HG03439 (cell line): ENCODE results near the gene ITLN1.
"Not testable (repeated sequence)": the region's sequence is repeated elsewhere in the genome, so short reads cannot be mapped to it uniquely, and the experiment has no call there.

Source experiments
- ATAC-seq: cut with Tn5 transposase; IDR thresholded peaks from one replicate; pipeline ENCODE4 v1.9.1; 2021; ENCODE audit warnings: mild to moderate bottlenecking, moderate library complexity; ENCODE audit not compliant: unreplicated experiment

The ITLN1 gene

GRCh38 chr1:160885042-160885441 lies at the start of gene ITLN1:
Gene ITLN1 (minus strand): TSS chr1:160885180. CDS start chr1:160884877, 303 bp downstream.
- ATAC-seq: no peak

GRCh38 chr1:160933305-160933704 lies 48.3 kb upstream of the ITLN1 start:
- ATAC-seq: not testable (repeated sequence)

- ATAC-seq: no peak
Observed at GRCh38 chr1:160925652-160926244, 40.8 kb upstream of the ITLN1 start.

- no peak for ATAC-seq
Observed at GRCh38 chr1:160924791-160925651, 40.0 kb upstream of the ITLN1 start.

- ATAC-seq: no peak
Observed at GRCh38 chr1:160916666-160917065, 31.7 kb upstream of the ITLN1 start.

GRCh38 chr1:160913229-160913628 lies 28.2 kb upstream of the ITLN1 start:
- ATAC-seq: not testable (repeated sequence)

GRCh38 chr1:160911925-160912324 lies 26.9 kb upstream of the ITLN1 start:
- ATAC-seq: no peak

- ATAC-seq: no peak
Observed at GRCh38 chr1:160911441-160911840, 26.5 kb upstream of the ITLN1 start.

- no peak for ATAC-seq
Observed at GRCh38 chr1:160910170-160910750, 25.3 kb upstream of the ITLN1 start.

- no peak for ATAC-seq
Observed at GRCh38 chr1:160907976-160908375, 23.0 kb upstream of the ITLN1 start.

- ATAC-seq: no peak
Observed at GRCh38 chr1:160905617-160905989, 20.6 kb upstream of the ITLN1 start.

- ATAC-seq: no peak
Observed at GRCh38 chr1:160904783-160905616, 20.0 kb upstream of the ITLN1 start.

- not testable (repeated sequence) for ATAC-seq
Observed at GRCh38 chr1:160902251-160902650, 17.3 kb upstream of the ITLN1 start.

GRCh38 chr1:160901768-160902167 lies 16.8 kb upstream of the ITLN1 start:
- no peak for ATAC-seq

- ATAC-seq: not testable (repeated sequence)
Observed at GRCh38 chr1:160900683-160901082, 15.7 kb upstream of the ITLN1 start.

GRCh38 chr1:160894368-160895135 lies 9.6 kb upstream of the ITLN1 start:
- not testable (repeated sequence) for ATAC-seq

GRCh38 chr1:160891474-160891873 lies 6.5 kb upstream of the ITLN1 start:
- ATAC-seq: no peak

GRCh38 chr1:160888926-160889325 lies 3.9 kb upstream of the ITLN1 start:
- ATAC-seq: no peak

- ATAC-seq: no peak
Observed at GRCh38 chr1:160887071-160887470, 2.1 kb upstream of the ITLN1 start.

GRCh38 chr1:160884579-160884978 lies 401 bp downstream of the ITLN1 start:
- no peak for ATAC-seq
